SH-SY5Y (cell line): ENCODE measurements around the gene SEMA6B.

ENCODE experiments used
- GATA2 ChIP-seq: IDR thresholded peaks from 2 replicates; pipeline ENCODE4 v1.6.1; 2011; ENCODE audit warnings: mild to moderate bottlenecking, low read depth, low read length
- GATA3 ChIP-seq: IDR thresholded peaks from 2 replicates; pipeline ENCODE4 v1.6.1; 2011; ENCODE audit warnings: low read depth, mild to moderate bottlenecking, low read length, moderate library complexity

SEMA6B gene

GRCh38 chr19:4581666-4582553 lies 22.4 kb upstream of the SEMA6B start:
- TF ChIP-seq GATA3 (no peak), GATA2 (no peak)

- no peak for TF ChIP-seq GATA2
- no peak for TF ChIP-seq GATA3
Measured at GRCh38 chr19:4580961-4581665, 21.6 kb upstream of the SEMA6B start.

GRCh38 chr19:4580021-4580901 lies 20.8 kb upstream of the SEMA6B start:
- TF ChIP-seq GATA3 (no peak), GATA2 (no peak)

- no peak for TF ChIP-seq GATA2
- no peak for TF ChIP-seq GATA3
Measured at GRCh38 chr19:4579389-4579788, 19.9 kb upstream of the SEMA6B start.

- TF ChIP-seq GATA3 = no peak
- no peak for TF ChIP-seq GATA2
Measured at GRCh38 chr19:4578552-4579248, 19.2 kb upstream of the SEMA6B start.

GRCh38 chr19:4577020-4577782 lies 17.7 kb upstream of the SEMA6B start:
- TF ChIP-seq GATA3 (no peak), GATA2 (no peak)

- TF ChIP-seq GATA2 (no peak), GATA3 (no peak)
Measured at GRCh38 chr19:4576016-4576933, 16.8 kb upstream of the SEMA6B start.

- TF ChIP-seq GATA2 (no peak), GATA3 (no peak)
Measured at GRCh38 chr19:4575267-4576015, 16.0 kb upstream of the SEMA6B start.

GRCh38 chr19:4573682-4574081 lies 14.2 kb upstream of the SEMA6B start:
- no peak for TF ChIP-seq GATA2
- no peak for TF ChIP-seq GATA3

- TF ChIP-seq GATA3 = no peak
- TF ChIP-seq GATA2 = no peak
Measured at GRCh38 chr19:4571305-4571917, 11.9 kb upstream of the SEMA6B start.

- no peak for TF ChIP-seq GATA2
- TF ChIP-seq GATA3 = no peak
Measured at GRCh38 chr19:4570916-4571304, 11.4 kb upstream of the SEMA6B start.
